GM12892 (cell line): ENCODE measurements around the gene SEPTIN8.

ENCODE experiments used
- DNase-seq: peaks from one replicate; pipeline ENCODE4 v3.0.0; 2011; ENCODE audit not compliant: insufficient read length
- FAIRE-seq: peaks from 2 replicates; lab custom pipeline; 2011; peaks lifted over from hg19 to GRCh38; lab: Jason Lieb, UNC
- POLR2A ChIP-seq: IDR thresholded peaks from 2 replicates; pipeline ENCODE4 v1.6.1; 2011; ENCODE audit warnings: low read depth, low read length, control low read depth
- POLR2AphosphoS5 ChIP-seq: IDR thresholded peaks from 2 replicates; pipeline ENCODE4 v1.6.1; 2011; ENCODE audit warnings: low read depth, low read length, control low read depth
- TAF1 ChIP-seq: IDR thresholded peaks from 2 replicates; pipeline ENCODE4 v1.6.1; 2011; ENCODE audit warnings: low read depth, mild to moderate bottlenecking, control low read depth, low read length, borderline replicate concordance

The SEPTIN8 gene

DNA sequence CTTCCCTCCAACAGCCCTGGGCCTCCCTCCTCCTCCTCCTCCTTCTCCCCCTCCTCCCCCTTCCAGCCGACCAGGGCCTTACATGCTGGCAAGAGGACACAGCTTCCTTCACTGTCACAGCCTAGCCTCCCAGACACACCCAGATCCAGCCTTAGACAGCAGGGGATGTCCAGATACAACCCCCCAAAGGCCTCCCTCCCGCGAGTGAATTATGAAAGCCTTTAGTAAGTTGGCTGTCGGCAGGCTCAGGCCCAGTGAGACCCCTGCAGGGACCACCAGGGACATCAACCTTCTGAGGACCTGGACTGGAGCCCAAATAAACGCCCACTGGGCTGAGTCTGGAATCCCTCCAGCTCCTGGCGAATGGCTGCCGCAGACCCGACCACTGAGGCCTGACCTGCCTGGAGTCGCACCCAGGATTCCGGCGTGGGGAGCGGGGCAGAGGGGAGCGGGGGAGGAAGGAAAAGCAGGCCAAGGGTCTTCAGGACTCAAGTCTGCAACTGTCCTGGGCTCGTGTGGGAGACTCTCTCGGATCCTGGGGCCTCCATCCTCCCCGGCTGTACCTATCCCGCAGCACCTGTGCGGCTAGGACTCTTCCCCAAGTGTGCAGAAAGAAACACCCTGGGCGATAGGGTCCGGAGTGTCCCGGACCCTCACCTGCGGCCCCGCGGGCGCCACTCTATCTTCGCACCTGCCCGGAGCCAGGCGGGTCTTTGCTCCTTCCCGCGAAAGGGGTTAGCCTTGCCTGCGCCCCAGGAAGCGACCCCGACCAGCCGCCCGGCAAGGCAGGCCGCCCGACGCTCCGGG lies 705 bp downstream of the SEPTIN8 start:
- FAIRE-seq: peak; percentile 30
- peak; percentile 51 for DNase-seq
- TF ChIP-seq TAF1 (no peak), POLR2AphosphoS5 (no peak), POLR2A (no peak)

DNA sequence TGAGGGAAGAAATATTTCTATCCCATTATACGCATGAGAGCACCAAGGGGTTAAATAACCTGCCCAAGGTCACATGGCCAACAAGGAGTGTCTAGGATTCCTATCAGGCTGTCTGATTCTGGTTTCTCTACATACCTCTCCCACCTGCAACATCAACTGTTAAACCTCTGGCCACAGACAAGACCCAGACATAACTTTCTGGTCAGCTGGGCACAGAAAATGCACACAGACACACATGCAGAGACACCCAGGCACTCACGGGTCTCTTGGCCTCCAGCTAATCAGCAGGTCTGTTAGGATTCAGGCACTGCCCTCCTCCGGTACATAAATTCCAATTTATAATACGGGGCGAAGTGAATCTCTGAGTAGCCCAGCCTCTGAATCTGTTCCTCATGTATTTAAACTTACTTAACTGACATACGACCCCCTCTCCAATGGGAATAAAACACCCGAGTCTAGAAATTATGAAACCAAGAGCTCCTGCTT lies 1.5 kb downstream of the SEPTIN8 start:
- no peak for DNase-seq
- FAIRE-seq: no peak
- TF ChIP-seq TAF1: no peak
- TF ChIP-seq POLR2A: no peak
- TF ChIP-seq POLR2AphosphoS5: no peak

DNA sequence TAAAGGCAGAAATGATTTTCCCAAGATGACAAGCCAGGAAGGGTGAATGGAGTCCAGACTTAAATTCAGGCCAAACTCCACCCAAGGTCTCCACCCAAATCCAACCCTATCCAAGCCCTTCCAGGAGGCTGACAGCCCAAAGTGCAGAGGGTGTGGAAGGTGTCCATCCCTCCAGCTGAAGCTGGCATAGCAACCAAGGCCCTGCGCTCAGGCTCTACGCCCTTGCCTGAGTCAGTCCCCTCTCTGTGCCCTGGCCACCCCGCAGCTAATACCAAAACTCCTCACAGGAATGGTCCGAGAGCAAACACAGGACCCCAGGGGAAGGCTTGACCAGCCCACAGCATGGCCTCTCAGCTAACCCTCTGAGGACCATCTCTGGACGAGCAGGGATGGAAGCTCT lies 2.1 kb downstream of the SEPTIN8 start:
- no peak for FAIRE-seq
- DNase-seq: no peak
- no peak for TF ChIP-seq TAF1

DNA sequence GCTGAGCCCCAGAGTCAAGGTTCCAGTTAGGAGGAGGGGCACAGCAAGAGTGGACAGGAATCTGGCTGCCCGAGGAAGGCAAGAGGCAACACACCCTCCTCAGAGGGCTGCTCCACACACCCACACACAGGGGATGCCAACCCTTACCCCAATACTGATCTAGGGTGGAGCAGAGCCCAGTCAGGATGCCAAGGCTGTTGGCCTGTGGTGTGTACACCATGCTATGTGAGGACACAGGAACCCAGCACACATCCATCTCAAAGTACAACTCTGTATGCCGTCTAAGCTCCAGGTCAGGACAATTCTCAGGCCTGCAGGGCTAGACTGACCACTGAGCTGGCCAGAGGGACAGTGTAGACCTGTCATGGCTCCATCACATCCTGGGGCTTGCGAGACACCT lies 2.6 kb downstream of the SEPTIN8 start:
- FAIRE-seq (no peak), DNase-seq (no peak)
- TF ChIP-seq POLR2AphosphoS5 (no peak), POLR2A (no peak), TAF1 (no peak)

DNA sequence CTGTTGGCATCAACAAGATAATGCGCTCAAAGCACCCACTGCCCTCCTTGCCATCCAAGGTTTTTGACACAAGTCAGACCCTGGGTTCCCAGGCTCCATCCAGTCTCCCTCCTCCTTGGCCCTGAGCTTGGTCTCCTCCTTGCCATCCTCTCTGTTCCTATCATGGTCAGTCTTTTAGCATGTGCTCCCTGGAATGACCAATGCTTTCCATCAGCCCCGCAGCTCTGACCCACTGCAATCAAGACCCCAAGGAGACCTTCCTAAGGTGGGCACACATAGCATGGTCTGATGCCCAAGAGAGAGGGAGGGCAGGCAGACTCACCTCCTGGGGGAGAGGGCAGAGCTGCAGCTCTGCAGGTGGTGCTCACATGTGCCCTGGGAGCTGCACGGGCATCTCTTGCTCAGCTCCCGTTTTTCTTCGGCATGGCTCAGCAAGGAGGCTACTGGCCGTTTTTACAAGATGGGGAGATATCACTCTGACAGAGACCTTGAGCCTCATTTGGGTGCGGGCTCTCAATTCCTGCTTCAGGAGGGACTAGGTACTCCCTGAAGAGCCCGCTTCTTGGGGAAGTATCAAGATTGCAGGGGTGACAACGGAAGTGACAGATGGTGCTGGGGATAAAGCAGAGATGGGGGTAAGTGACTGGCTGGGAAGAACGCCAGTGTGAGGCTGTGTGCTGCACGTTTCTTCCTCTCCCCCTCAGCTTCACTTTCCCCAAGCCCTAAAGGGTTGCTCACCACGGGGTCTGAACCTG lies 3.3 kb downstream of the SEPTIN8 start:
- FAIRE-seq (no peak), DNase-seq (no peak)
- no peak for TF ChIP-seq TAF1

DNA sequence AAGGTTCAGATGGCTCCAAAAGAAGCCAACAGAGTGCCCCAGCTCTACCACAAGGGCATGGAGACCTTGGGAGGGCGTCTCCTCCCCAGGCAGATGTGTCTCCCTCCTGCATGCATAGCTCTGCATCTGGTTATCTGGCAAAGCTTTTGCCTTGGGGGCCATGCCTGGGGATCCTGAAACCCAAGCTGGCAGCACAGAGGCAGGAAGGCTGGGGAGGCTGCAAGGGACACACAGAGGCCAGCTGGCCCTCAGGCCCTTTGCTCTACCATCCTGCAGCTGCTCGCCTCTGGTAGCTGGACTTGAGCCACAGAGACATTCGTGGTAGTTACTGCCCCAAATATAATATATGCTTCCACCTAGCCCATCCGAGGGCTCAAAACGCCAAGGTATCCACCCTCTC lies 3.9 kb downstream of the SEPTIN8 start:
- no peak for DNase-seq
- no peak for TF ChIP-seq POLR2AphosphoS5
- TF ChIP-seq TAF1: no peak
- TF ChIP-seq POLR2A: no peak
- FAIRE-seq: no peak

DNA sequence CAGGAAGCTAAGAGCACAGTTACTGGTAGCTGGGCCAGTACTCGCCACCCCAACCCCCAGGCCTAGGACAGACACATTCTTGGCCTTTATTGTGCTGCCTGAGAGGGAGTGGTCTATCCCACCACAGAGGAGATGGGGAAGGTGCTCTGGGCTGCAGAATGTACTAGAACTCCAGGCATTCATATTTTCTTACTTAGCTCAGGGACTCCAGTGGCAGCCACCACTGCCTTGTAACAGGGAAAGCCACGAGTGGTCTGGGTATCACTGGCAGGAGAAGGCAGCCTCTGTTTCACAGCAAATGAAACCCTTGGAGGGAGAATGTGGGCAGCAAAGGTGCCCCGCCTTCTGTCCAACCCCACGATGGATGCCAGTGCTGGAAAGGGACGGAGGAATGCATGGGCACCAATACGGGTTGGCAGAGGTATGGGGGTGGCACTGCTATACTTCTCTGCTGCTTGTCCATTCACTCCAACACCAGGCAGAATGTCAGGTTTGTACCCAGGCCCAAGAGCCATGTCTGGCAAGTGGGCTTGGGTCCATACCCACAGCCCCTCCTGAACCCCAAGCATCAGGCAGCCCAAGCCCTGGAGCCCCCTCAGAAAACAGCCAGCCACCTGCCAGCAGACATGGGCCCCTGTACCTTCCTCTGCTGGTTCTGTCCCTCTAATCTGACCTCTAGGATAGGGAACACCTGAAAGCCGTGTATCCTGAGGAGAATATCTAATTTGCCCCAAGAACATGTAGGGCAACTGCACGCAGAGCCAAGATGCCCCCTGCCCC lies 4.6 kb downstream of the SEPTIN8 start:
- no peak for TF ChIP-seq POLR2AphosphoS5
- TF ChIP-seq TAF1: no peak
- TF ChIP-seq POLR2A: no peak
- no peak for DNase-seq
- no peak for FAIRE-seq

DNA sequence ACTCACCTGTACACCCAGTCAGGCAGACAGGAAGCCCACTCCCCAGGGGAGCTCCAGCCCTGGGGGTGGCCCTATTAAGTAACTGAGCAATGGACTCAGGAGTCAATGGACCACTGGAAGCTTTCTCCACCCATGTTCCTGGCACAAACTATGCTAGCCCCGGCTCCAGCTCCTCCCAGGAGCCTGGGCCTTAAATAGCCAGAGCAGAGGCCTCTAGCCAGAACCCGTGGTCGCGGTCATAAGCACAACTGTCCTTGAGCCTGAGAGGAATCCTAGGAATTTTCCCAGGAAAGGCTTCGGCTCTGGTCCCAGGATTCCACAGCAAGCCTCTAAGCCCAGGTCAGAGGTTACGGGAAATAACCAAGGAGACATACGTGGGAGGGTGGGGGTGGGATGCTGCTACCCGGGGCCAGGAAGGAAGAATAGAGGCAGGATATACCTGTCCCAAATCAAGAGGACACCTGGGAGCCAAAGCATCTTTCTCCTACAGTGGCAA lies 5.5 kb downstream of the SEPTIN8 start:
- TF ChIP-seq POLR2A: no peak
- no peak for TF ChIP-seq POLR2AphosphoS5
- TF ChIP-seq TAF1: no peak
- no peak for DNase-seq
- no peak for FAIRE-seq

DNA sequence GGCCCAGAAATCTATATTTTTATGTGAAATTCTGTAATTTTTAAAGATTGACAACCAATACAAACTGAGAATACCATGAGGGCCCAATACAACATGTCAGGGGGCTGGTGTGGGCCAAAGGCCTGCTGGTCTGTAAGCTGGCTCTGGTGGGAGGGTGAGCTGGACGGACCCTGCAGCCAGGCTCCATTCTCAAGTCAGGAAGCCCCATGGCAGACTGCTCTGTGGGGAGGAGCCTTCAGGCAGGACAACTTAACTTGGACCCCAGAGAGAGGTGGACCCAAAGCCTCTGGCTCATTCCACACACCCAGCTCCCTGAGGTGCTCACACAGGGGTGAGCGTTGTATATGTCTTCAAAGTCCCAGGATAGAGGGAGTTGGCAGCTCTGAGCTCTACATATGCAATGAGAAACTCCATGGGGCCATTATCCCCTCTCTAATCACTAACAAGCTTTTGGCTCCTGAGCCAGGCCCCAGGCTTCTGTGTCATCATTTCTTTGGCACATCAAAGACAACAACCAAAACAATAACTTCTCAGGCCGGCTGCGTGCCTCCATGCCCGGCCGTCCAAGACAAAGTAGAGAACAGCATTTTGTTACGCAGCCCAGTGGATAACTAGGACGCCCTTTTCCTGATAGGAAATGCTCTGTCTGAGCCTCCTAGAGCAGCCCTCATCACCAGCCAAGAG lies 6.4 kb downstream of the SEPTIN8 start:
- FAIRE-seq (no peak), DNase-seq (no peak)
- TF ChIP-seq TAF1 (no peak), POLR2A (no peak), POLR2AphosphoS5 (no peak)

DNA sequence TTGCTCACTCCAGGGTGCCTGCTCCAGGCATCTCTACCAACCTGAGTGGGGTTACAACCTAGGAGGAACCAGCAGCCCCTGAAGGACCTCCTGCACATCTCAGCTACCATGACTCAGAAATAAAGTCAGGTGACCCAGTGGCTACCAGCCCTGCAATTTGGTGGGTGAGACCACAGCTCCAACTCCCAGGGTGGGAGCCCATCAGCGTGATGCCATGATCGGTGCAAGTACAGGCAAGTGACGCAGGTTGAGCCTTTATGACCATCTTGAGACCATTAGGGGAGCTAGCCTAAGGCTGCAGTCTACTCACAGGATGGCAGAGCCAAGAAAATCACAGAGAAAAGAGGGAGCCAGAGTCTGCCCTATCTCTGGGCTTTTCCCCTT lies 8.6 kb downstream of the SEPTIN8 start:
- TF ChIP-seq TAF1 (no peak), POLR2A (no peak), POLR2AphosphoS5 (no peak)
- DNase-seq (no peak), FAIRE-seq (no peak)

DNA sequence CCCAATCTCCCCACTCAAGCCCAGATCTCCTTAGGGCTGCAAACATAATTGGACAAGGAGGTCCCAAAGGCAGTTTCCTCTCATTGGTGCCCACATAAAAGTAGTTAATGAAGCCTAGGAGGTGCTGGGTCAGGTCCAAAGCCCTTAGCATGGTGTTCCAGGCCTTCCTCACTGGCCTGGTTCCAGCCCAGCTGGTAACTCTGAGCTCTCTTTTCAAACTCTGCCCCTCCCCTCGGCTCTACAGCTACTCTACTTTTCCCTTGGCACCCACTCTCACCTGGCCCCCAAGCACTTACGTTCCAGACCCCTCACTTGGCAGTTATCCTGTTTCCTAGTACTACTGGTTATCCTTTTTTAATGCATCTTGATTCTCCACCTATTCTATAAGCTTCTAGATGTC lies 9.9 kb downstream of the SEPTIN8 start:
- no peak for FAIRE-seq
- TF ChIP-seq POLR2AphosphoS5: no peak
- TF ChIP-seq TAF1: no peak
- no peak for TF ChIP-seq POLR2A
- DNase-seq: no peak
